ENCODE data around the gene NF2. TPM values are rescaled to one million over a fixed set of nuclear protein-coding genes. Genes with fewer than 3 reads are reported as not detected.

NF2 gene
- total and polyA plus RNA-seq, 11 donors, result 15.0 to 137 (median 52.1) TPM

- no peaks in the 10 kb centered on the region for H3K27me3 ChIP-seq
- no peaks in the 10 kb centered on the region for H3K9me3 ChIP-seq
- ATAC-seq, result no peak
- peaks cover 0 to 5% (median 0%) of the 10 kb centered on the region in 12 donors for H3K4me1 ChIP-seq
- no peak overlapping the region for H3K4me3 ChIP-seq
- 91 to 98% (median 93%) methylated on average over 2 to 3 of the region's 3 CpGs for WGBS, 4 donors
- H3K36me3 ChIP-seq, result no peaks in the 10 kb centered on the region
- H3K27ac ChIP-seq, result no peak overlapping the region
- intact Hi-C loops (cut with DNase I), result no loop called here
- no peak for TF ChIP-seq CTCF (IDR thresholded peaks at IDR 0.05)
- no peak for TF ChIP-seq POLR2A (IDR thresholded peaks at IDR 0.05)
- DNase-seq, result no peak
Measured at GRCh38 chr22:29598684-29599020, 4.8 kb upstream of the NF2 start.

GRCh38 chr22:29604076-29604360 lies 585 bp downstream of the NF2 start:
- H3K27me3 ChIP-seq, result no peaks in the 10 kb centered on the region
- no peak for ATAC-seq
- peaks cover 0 to 23% (median 15%) of the 10 kb centered on the region in 12 donors for H3K4me1 ChIP-seq
- TF ChIP-seq POLR2A (IDR thresholded peaks at IDR 0.05) (no peak), CTCF (IDR thresholded peaks at IDR 0.05) (no peak)
- peak overlapping the region; percentile 78 to 99 (median 94) for H3K27ac ChIP-seq
- peak overlapping the region; percentile 67 to 98 (median 85) for H3K4me3 ChIP-seq
- intact Hi-C loops (cut with DNase I), result no loop called here
- WGBS, 4 donors, result 0 to 1% (median 1%) methylated on average over 12 of the region's 12 CpGs
- DNase-seq, result no peak
- no peaks in the 10 kb centered on the region for H3K9me3 ChIP-seq
- H3K36me3 ChIP-seq, result no peaks in the 10 kb centered on the region

GRCh38 chr22:29605527-29605850 lies 2.1 kb downstream of the NF2 start:
- ATAC-seq (no peak), DNase-seq (no peak)
- intact Hi-C loops (cut with DNase I), result no loop called here
- Histone ChIP-seq H3K9me3 (peaks cover 0 to under 1% (median 0%) of the 10 kb centered on the region in 12 donors), H3K27me3 (no peaks in the 10 kb centered on the region), H3K4me1 (peaks cover 0 to 23% (median 15%) of the 10 kb centered on the region in 12 donors), H3K36me3 (no peaks in the 10 kb centered on the region), H3K4me3 (no peak overlapping the region), H3K27ac (no peak overlapping the region)
- WGBS, 4 donors, result 92 to 97% (median 96%) methylated on average over 5 of the region's 5 CpGs
- TF ChIP-seq POLR2A (IDR thresholded peaks at IDR 0.05), result no peak
- TF ChIP-seq CTCF (IDR thresholded peaks at IDR 0.05), result no peak

- DNase-seq, result no peak
- Histone ChIP-seq H3K9me3 (peaks cover 0 to 8% (median 0%) of the 10 kb centered on the region in 12 donors), H3K4me3 (no peak overlapping the region), H3K27me3 (no peaks in the 10 kb centered on the region), H3K4me1 (peaks cover 0 to 23% (median 15%) of the 10 kb centered on the region in 12 donors), H3K36me3 (no peaks in the 10 kb centered on the region), H3K27ac (no peak overlapping the region)
- intact Hi-C loops (cut with DNase I), result no loop called here
- ATAC-seq, result no peak
- 92 to 96% (median 95%) methylated on average over 2 to 3 of the region's 3 CpGs for WGBS, 4 donors
- TF ChIP-seq POLR2A (IDR thresholded peaks at IDR 0.05) (no peak), CTCF (IDR thresholded peaks at IDR 0.05) (no peak)
Measured at GRCh38 chr22:29606320-29606719, 2.9 kb downstream of the NF2 start.
